Stimulated activated CD4-positive, alpha-beta T cell treated with anti-CD3 and anti-CD28 coated beads, Interleukin-4, amount 100 ng/mL, for 48 hours (primary cell): Measurements from ENCODE around the gene SEMA3A.
"Not testable (repeated sequence)": the region's sequence is repeated elsewhere in the genome, so short reads cannot be mapped to it uniquely, and the experiment has no call there.

Source experiments
- DNase-seq, 2 donors: peaks; one replicate each; pipeline ENCODE4 v3.0.0-alpha.2; 2020; ENCODE audit warnings: low read depth in 2 of 2

SEMA3A gene

GRCh38 chr7:84062489-84062901 lies 132.1 kb downstream of the SEMA3A start:
- DNase-seq, result not testable (repeated sequence)

- DNase-seq, result no peak
Measured at GRCh38 chr7:84060760-84061261, 133.8 kb downstream of the SEMA3A start.

GRCh38 chr7:84060000-84060399 lies 134.6 kb downstream of the SEMA3A start:
- no peak for DNase-seq

GRCh38 chr7:84058311-84059076 lies 136.1 kb downstream of the SEMA3A start:
- no peak for DNase-seq

GRCh38 chr7:84057576-84057975 lies 137.0 kb downstream of the SEMA3A start:
- no peak for DNase-seq

- no peak for DNase-seq
Measured at GRCh38 chr7:84055904-84056605, 138.5 kb downstream of the SEMA3A start.

- not testable (repeated sequence) for DNase-seq
Measured at GRCh38 chr7:84055199-84055598, 139.4 kb downstream of the SEMA3A start.

GRCh38 chr7:84049071-84049836 lies 145.3 kb downstream of the SEMA3A start:
- no peak for DNase-seq

GRCh38 chr7:84047085-84047484 lies 147.5 kb downstream of the SEMA3A start:
- no peak for DNase-seq

- no peak for DNase-seq
Measured at GRCh38 chr7:84044834-84045233, 149.8 kb downstream of the SEMA3A start.

- no peak for DNase-seq
Measured at GRCh38 chr7:84043661-84044191, 150.9 kb downstream of the SEMA3A start.

GRCh38 chr7:84042110-84042539 lies 152.5 kb downstream of the SEMA3A start:
- no peak for DNase-seq

- no peak for DNase-seq
Measured at GRCh38 chr7:84041649-84042048, 152.9 kb downstream of the SEMA3A start.

GRCh38 chr7:84040355-84040754 lies 154.2 kb downstream of the SEMA3A start:
- no peak for DNase-seq

GRCh38 chr7:84039432-84039831 lies 155.2 kb downstream of the SEMA3A start:
- DNase-seq, result no peak

GRCh38 chr7:84027678-84028077 lies 166.9 kb downstream of the SEMA3A start:
- DNase-seq, result no peak

GRCh38 chr7:84025332-84025927 lies 169.2 kb downstream of the SEMA3A start:
- no peak for DNase-seq

- no peak for DNase-seq
Measured at GRCh38 chr7:84022684-84023308, 171.8 kb downstream of the SEMA3A start.

GRCh38 chr7:84022009-84022408 lies 172.6 kb downstream of the SEMA3A start:
- no peak for DNase-seq

GRCh38 chr7:84021292-84021908 lies 173.2 kb downstream of the SEMA3A start:
- DNase-seq, result no peak

GRCh38 chr7:84017651-84018050 lies 176.9 kb downstream of the SEMA3A start:
- DNase-seq, result no peak
